Measurements from ENCODE around the gene KCNH5.

KCNH5 gene

GRCh38 chr14:63050694-63051093 is 5.4 kb upstream of the KCNH5 start:
- Histone ChIP-seq H2BK5ac (ENCODE audit: low read depth, low read length, poor library complexity) (no peak overlapping the region), H3K27ac (ENCODE audit: low read depth, low read length) (no peak overlapping the region), H3K18ac (ENCODE audit: low read length) (no peak overlapping the region), H3K9ac (ENCODE audit: low read length) (no peak overlapping the region), H4K12ac (ENCODE audit: low read depth, low read length) (no peak overlapping the region), H3K4ac (ENCODE audit: low read depth, low read length) (no peak overlapping the region), H2BK120ac (ENCODE audit: insufficient read depth, low read length, poor library complexity) (no peak overlapping the region), H2BK12ac (ENCODE audit: low read length) (no peak overlapping the region), H3K36me3 (ENCODE audit: control insufficient read depth in 1 of 2, insufficient read depth in 2 of 2, low read length in 2 of 2) (no peaks in the 10 kb centered on the region), H3K27me3 (ENCODE audit: insufficient read depth, low read length) (peaks cover 20% of the 10 kb centered on the region), H3K79me1 (ENCODE audit: low read length) (no peaks in the 10 kb centered on the region), H4K8ac (ENCODE audit: low read depth, low read length) (no peak overlapping the region), H3K9me3 (ENCODE audit: insufficient read depth, low read depth, low read length) (peaks cover 2% of the 10 kb centered on the region), H3K4me3 (ENCODE audit: low read depth, low read length) (no peak overlapping the region), H3K23ac (ENCODE audit: low read length) (no peak overlapping the region), H3K14ac (ENCODE audit: low read length) (no peak overlapping the region), H3K79me2 (ENCODE audit: control insufficient read depth, insufficient read depth, low read length, poor library complexity) (no peaks in the 10 kb centered on the region), H3K4me1 (ENCODE audit: control insufficient read depth in 1 of 2, insufficient read depth in 2 of 2, low read length in 2 of 2) (peaks cover 6 to 8% of the 10 kb centered on the region in 2 experiments), H3K4me2 (ENCODE audit: low read length) (no peak overlapping the region), H2AK5ac (ENCODE audit: low read length) (no peak overlapping the region), H2AFZ (ENCODE audit: insufficient read depth, low read length, poor library complexity) (no peak overlapping the region), H4K91ac (ENCODE audit: low read depth, low read length) (no peak overlapping the region)
- DNase-seq: no peak
- WGBS (ENCODE audit: extremely low coverage, insufficient coverage, insufficient read length): no CpG with 5 or more reads among the region's 2 CpGs

GRCh38 chr14:63046339-63047268 is 1.3 kb upstream of the KCNH5 start:
- H2BK12ac ChIP-seq (ENCODE audit: low read length): no peak overlapping the region
- peaks cover 2% of the 10 kb centered on the region for H3K9me3 ChIP-seq (ENCODE audit: insufficient read depth, low read depth, low read length)
- H3K9ac ChIP-seq (ENCODE audit: low read length): no peak overlapping the region
- H3K4me2 ChIP-seq (ENCODE audit: low read length): peak overlapping the region; percentile 68
- H3K79me2 ChIP-seq (ENCODE audit: control insufficient read depth, insufficient read depth, low read length, poor library complexity): no peaks in the 10 kb centered on the region
- H4K91ac ChIP-seq (ENCODE audit: low read depth, low read length): no peak overlapping the region
- peaks cover 30% of the 10 kb centered on the region for H3K27me3 ChIP-seq (ENCODE audit: insufficient read depth, low read length)
- H2BK120ac ChIP-seq (ENCODE audit: insufficient read depth, low read length, poor library complexity): no peak overlapping the region
- H3K79me1 ChIP-seq (ENCODE audit: low read length): no peaks in the 10 kb centered on the region
- no peak overlapping the region for H2AK5ac ChIP-seq (ENCODE audit: low read length)
- WGBS (ENCODE audit: extremely low coverage, insufficient coverage, insufficient read length): no CpG with 5 or more reads among the region's 23 CpGs
- H3K36me3 ChIP-seq (ENCODE audit: control insufficient read depth in 1 of 2, insufficient read depth in 2 of 2, low read length in 2 of 2): no peaks in the 10 kb centered on the region
- no peak overlapping the region for H3K4me3 ChIP-seq (ENCODE audit: low read depth, low read length)
- H3K27ac ChIP-seq (ENCODE audit: low read depth, low read length): no peak overlapping the region
- peaks cover 8 to 13% of the 10 kb centered on the region in 2 experiments for H3K4me1 ChIP-seq (ENCODE audit: control insufficient read depth in 1 of 2, insufficient read depth in 2 of 2, low read length in 2 of 2)
- no peak overlapping the region for H3K14ac ChIP-seq (ENCODE audit: low read length)
- no peak for DNase-seq
- no peak overlapping the region for H3K23ac ChIP-seq (ENCODE audit: low read length)
- H2AFZ ChIP-seq (ENCODE audit: insufficient read depth, low read length, poor library complexity): no peak overlapping the region
- no peak overlapping the region for H4K8ac ChIP-seq (ENCODE audit: low read depth, low read length)
- no peak overlapping the region for H2BK5ac ChIP-seq (ENCODE audit: low read depth, low read length, poor library complexity)
- no peak overlapping the region for H3K18ac ChIP-seq (ENCODE audit: low read length)
- no peak overlapping the region for H4K12ac ChIP-seq (ENCODE audit: low read depth, low read length)
- H3K4ac ChIP-seq (ENCODE audit: low read depth, low read length): no peak overlapping the region

- Histone ChIP-seq H2BK120ac (ENCODE audit: insufficient read depth, low read length, poor library complexity) (no peak overlapping the region), H3K23ac (ENCODE audit: low read length) (no peak overlapping the region), H3K36me3 (ENCODE audit: control insufficient read depth in 1 of 2, insufficient read depth in 2 of 2, low read length in 2 of 2) (no peaks in the 10 kb centered on the region), H2AK5ac (ENCODE audit: low read length) (no peak overlapping the region), H3K4me1 (ENCODE audit: control insufficient read depth in 1 of 2, insufficient read depth in 2 of 2, low read length in 2 of 2) (peaks cover 8 to 13% of the 10 kb centered on the region in 2 experiments), H4K8ac (ENCODE audit: low read depth, low read length) (no peak overlapping the region), H3K9ac (ENCODE audit: low read length) (no peak overlapping the region), H4K12ac (ENCODE audit: low read depth, low read length) (no peak overlapping the region), H3K79me2 (ENCODE audit: control insufficient read depth, insufficient read depth, low read length, poor library complexity) (no peaks in the 10 kb centered on the region), H2AFZ (ENCODE audit: insufficient read depth, low read length, poor library complexity) (peak overlapping the region; percentile 30), H3K27ac (ENCODE audit: low read depth, low read length) (no peak overlapping the region), H2BK12ac (ENCODE audit: low read length) (no peak overlapping the region), H3K4me2 (ENCODE audit: low read length) (peak overlapping the region; percentile 68), H2BK5ac (ENCODE audit: low read depth, low read length, poor library complexity) (no peak overlapping the region), H3K27me3 (ENCODE audit: insufficient read depth, low read length) (peaks cover 30% of the 10 kb centered on the region), H3K4me3 (ENCODE audit: low read depth, low read length) (peak overlapping the region; percentile 64), H3K9me3 (ENCODE audit: insufficient read depth, low read depth, low read length) (peaks cover 2% of the 10 kb centered on the region), H3K79me1 (ENCODE audit: low read length) (no peaks in the 10 kb centered on the region), H3K14ac (ENCODE audit: low read length) (no peak overlapping the region), H4K91ac (ENCODE audit: low read depth, low read length) (no peak overlapping the region), H3K4ac (ENCODE audit: low read depth, low read length) (no peak overlapping the region), H3K18ac (ENCODE audit: low read length) (no peak overlapping the region)
- no CpG with 5 or more reads among the region's 70 CpGs for WGBS (ENCODE audit: extremely low coverage, insufficient coverage, insufficient read length)
- peak; percentile 3 to 53 for DNase-seq
Measured at GRCh38 chr14:63045612-63046320, 508 bp upstream of the KCNH5 start.

GRCh38 chr14:63039866-63040265 is 5.4 kb downstream of the KCNH5 start:
- no peak overlapping the region for H4K8ac ChIP-seq (ENCODE audit: low read depth, low read length)
- no peaks in the 10 kb centered on the region for H3K79me2 ChIP-seq (ENCODE audit: control insufficient read depth, insufficient read depth, low read length, poor library complexity)

More at GRCh38 chr14:63039866-63040265, 5.4 kb downstream of the KCNH5 start:
- no peak overlapping the region for H3K14ac ChIP-seq (ENCODE audit: low read length)
- no peak overlapping the region for H2BK12ac ChIP-seq (ENCODE audit: low read length)
- no peak overlapping the region for H2BK120ac ChIP-seq (ENCODE audit: insufficient read depth, low read length, poor library complexity)
- no peak overlapping the region for H2AK5ac ChIP-seq (ENCODE audit: low read length)
- H4K91ac ChIP-seq (ENCODE audit: low read depth, low read length): no peak overlapping the region
- peaks cover 3% of the 10 kb centered on the region for H3K27me3 ChIP-seq (ENCODE audit: insufficient read depth, low read length)
- H4K12ac ChIP-seq (ENCODE audit: low read depth, low read length): no peak overlapping the region
- no peaks in the 10 kb centered on the region for H3K36me3 ChIP-seq (ENCODE audit: control insufficient read depth in 1 of 2, insufficient read depth in 2 of 2, low read length in 2 of 2)
- H3K4ac ChIP-seq (ENCODE audit: low read depth, low read length): no peak overlapping the region
- H3K79me1 ChIP-seq (ENCODE audit: low read length): no peaks in the 10 kb centered on the region
- no CpG with 5 or more reads among the region's 3 CpGs for WGBS (ENCODE audit: extremely low coverage, insufficient coverage, insufficient read length)
- H3K27ac ChIP-seq (ENCODE audit: low read depth, low read length): no peak overlapping the region
- H2AFZ ChIP-seq (ENCODE audit: insufficient read depth, low read length, poor library complexity): no peak overlapping the region
- no peak overlapping the region for H3K4me2 ChIP-seq (ENCODE audit: low read length)
- no peak overlapping the region for H3K4me3 ChIP-seq (ENCODE audit: low read depth, low read length)
- no peak overlapping the region for H2BK5ac ChIP-seq (ENCODE audit: low read depth, low read length, poor library complexity)
- H3K9ac ChIP-seq (ENCODE audit: low read length): no peak overlapping the region
- no peaks in the 10 kb centered on the region for H3K9me3 ChIP-seq (ENCODE audit: insufficient read depth, low read depth, low read length)
- no peaks in the 10 kb centered on the region for H3K4me1 ChIP-seq (ENCODE audit: control insufficient read depth in 1 of 2, insufficient read depth in 2 of 2, low read length in 2 of 2)
- peak; percentile 7 to 58 for DNase-seq
- no peak overlapping the region for H3K18ac ChIP-seq (ENCODE audit: low read length)
- H3K23ac ChIP-seq (ENCODE audit: low read length): no peak overlapping the region
